Hypothalamus (tissue), 51 donors: Measurements from ENCODE around the gene HS3ST2.
A peak's percentile ranks its signal among the peaks of the same experiment; 100 is the strongest.

Experiments used
- DNase-seq, 51 donors: peaks; one replicate each; lab custom pipeline; 2025; lab: John Stamatoyannopoulos, UW

Gene HS3ST2

DNA sequence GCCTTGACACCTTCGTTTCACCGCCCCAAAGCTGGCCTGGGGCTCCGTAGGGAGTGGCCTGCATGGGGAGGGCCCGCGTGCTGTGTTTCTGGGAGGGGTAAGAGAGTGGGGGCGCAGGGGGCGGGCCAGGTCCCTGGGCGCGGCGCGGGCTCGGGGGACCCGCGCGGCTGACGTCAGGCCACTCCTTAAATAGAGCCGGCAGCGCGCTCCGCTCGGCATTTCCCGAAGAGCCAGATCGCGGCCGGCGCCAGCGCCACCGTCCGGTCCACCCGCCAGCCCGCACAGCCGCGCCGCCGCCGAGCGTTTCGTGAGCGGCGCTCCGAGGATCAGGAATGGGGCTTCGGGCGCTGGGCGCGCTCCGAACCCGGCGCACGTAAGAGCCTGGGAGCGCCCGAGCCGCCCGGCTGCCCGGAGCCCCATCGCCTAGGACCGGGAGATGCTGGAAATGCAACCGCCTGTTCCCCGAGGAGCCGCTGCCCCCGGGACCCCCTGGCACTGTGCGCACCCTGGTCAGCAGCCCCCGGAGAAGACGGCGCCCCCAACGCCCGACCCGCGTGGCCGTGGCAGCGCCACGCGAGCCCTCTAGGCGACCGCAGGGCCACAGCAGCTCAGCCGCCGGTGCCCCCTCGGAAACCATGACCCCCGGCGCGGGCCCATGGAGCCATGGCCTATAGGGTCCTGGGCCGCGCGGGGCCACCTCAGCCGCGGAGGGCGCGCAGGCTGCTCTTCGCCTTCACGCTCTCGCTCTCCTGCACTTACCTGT is at the start of gene HS3ST2:
Gene HS3ST2, plus strand, starts transcription at position 215 of the 763 bp plus-strand sequence. Its CDS starts 449 bp downstream, at position 664.
- peak in 21 of 51 donors; percentile 1 to 64 (median 26) for DNase-seq

DNA sequence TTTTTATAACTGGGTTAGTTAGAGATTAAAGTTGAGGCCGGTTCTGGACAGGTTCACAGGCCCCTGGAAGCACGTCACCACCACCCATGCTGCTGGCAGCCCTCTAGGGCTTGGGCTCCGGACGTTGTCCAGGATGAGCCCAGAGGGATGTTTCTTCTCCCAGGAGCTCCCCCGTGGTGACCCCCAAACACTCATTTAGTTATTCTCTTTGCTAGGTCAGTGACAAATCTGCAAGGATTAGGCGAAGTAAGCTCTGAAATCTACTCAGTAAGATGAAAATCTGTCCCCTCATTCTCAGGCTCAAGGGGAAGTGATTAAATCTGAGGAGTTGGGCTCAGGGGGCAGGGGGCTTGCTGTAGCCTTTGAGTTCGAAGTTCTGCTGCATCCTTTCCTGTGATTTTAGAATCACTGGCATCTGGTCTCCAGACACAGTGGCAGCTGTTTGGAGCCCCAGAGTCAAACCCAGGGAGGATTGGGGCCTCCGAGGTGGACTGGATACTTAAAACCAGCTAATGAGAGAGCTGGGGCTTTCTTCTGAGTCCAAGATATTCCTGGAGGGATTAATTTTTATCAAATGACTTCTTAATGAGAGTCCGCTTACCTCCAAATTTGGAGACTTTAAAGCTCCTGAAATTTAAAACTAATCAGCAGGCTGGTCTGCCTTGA is 49.2 kb upstream of the HS3ST2 start:
- DNase-seq, result no peak

DNA sequence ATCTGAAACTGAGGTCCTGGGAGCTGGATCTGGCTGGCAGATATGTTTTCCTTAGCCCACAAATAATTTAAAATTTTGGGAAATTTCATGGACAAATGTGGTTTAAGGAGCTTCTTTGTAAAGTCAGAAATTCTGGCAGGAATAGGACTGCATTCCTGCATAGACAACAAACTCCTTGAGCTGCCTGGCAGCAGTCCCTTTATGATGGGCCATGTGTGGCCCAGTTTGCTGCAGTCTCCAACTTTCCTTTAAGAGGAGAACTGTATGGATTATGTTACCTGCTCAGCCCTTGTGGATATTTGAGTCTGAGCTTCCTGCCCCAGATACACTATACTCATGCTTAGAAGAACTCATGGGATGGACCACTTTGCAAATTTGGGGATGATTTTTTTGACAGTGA is 48.5 kb upstream of the HS3ST2 start:
- DNase-seq, result peak in 3 of 51 donors; percentile 1 to 5 (median 2)

DNA sequence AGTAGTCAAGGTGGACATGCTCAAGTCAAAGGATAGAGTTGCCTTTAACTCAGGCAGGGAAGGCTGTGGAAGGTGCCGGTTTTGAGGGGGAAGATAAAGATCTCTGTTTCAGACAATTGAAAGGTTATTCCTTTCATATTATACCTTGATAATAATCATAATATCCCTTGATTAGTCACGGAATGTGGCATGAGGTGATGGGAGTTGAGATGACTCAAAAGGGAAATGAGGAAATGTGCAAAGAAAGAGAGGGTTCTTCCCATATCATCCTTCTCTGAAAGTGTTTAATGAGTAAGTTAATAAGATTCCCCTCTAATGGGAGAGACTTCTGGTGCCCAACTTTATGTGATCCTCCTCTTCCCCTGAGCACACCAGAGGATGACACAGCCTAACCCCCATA is 43.1 kb upstream of the HS3ST2 start:
- no peak for DNase-seq

DNA sequence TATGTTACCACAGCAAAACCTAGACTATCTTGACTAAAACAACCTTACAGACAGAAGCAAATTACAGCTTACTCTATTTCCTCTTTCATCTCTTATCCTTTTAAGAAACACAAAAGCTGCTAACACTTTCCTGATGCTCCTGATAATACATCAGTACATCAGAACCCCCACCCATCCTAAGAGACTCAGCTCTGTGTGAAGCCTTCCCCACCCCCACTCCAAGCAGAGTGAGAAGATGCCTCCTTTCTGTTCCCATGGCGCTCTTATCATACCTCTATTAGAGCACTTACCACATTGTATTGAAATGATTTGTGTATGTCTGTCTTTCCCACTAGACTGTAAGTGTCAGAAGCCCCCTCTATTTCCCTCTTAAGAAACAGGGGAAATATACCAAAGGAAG is 42.4 kb upstream of the HS3ST2 start:
- DNase-seq, result no peak

DNA sequence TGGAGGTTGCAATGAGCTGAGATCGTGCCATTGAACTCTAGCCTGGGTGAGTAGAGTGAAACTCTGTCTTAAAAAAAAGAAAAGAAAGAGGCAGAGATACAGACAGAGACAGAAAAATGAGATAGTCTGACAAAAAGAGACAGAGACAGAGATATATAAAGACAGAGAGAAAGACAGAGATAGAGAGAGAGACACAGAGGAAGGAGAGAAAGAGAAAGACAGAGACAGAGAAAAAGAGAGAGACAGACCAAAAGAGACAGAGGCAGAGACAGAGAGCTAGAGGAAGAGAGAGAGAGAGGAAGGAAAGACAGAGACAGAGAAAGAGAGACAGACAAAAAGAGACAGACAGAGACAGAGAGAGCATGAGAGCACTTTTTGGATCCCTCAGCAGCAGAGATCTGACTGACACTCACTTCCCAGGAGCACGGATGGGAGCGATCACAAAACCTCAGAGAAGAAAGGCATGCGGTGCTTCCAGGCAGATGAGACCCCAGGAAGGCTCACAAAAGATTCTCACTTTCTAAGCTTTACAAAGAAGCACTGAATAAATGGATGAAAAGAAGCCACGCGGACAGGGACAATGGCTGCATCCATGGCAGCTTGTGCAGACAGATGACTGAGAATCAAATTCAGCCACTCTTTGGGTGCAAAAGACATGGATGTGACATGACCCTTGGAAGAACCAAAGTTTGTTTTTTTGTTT is 38.6 kb upstream of the HS3ST2 start:
- DNase-seq, result no peak

DNA sequence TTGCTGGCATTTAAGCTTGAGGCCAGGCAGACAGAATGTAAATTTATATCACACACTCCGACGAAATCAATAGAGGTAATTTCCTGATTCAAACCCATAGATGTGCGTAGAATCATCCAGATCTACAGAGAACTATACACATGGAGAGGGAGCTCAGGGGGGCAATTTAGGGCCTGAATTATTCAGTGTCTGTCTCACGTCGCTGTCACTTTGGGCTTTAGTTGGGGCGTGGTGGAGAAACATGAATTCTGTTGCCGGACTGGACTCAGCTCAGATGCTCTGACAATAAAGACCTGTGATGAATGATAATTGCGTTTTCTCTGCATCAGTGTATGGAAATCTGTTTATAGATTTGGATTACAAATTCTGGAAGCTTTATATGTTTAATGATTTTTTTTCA is 32.5 kb upstream of the HS3ST2 start:
- no peak for DNase-seq

DNA sequence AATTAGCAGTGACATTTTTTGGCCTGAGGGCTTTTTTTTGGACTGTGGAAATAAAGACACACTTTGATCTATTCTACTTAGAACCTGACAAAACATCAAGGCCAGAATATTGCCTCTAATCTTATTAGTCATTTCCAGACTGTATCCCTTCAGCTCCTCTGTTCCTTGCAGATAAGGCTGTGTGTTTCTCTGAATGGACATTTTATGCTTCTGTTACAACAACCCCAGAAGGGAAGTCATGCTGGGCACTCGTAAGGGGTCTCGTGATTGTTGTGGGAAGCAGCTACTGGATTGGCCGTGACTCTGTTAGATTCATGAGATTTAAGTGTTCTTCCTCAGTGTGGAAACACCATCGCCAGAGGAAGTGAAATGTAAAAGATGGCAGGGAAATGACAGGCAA is 31.6 kb upstream of the HS3ST2 start:
- peak in 2 of 51 donors; percentile 1 to 2 for DNase-seq

DNA sequence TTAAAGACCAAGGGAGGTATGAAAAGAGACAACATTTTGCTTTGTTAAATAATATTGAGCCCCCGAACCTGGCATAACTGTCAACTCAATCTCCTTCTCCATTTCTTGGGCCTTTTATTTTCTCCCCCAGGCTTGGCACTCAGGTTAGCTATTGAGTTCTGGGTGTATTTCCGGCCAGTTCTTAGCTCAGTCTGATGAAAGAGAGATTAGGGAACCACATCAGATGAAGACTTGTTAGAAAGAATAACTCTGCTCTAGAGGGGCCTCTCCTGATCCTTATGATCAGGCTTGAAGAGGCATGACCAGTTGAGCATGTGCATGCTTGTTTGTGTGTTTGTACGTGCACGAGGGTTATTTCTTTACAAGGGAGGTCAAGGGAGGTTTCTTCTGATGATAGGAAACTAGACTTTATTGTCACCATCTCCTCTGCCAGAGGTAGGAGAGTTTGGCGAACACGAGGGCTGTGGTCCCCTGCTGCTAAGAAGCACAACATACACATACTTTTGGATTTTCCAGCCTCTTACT is 29.2 kb upstream of the HS3ST2 start:
- no peak for DNase-seq

DNA sequence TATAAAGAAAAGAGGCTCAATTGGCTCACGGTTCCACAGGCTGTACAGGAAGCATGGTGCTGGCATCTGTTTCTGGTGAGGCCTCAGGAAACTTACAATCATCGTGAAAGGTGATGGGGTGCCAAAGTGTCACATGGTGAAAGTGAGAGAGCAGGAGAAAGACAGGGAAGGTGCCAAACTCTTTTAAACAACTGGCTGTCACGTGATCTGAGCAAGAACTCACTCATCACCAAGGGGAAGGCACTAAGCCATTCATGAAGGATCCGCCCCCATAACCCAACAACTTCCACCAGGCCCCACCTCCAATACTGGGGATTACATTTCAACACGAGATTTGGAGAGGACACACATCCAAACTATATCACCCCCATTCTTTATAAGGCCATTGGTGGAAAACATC is 28.4 kb upstream of the HS3ST2 start:
- no peak for DNase-seq

DNA sequence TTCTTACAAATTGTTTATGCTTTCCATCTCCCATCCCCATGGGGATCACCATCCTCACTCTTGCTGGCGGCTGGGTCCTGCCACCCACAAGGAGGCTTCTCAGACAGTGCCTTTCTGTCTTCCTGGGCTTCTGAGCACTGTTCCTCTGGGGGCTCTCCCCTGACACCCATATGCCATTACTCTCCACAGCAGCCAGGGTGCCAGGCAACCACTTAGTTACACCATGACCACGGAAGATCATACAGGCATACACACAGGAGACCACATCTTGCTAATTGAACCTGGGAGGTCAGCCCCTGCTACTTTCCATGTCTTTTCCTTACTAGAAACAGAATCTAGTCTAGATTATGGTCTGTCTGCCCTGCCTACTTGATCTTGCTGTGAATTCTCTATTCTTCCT is 27.7 kb upstream of the HS3ST2 start:
- no peak for DNase-seq

DNA sequence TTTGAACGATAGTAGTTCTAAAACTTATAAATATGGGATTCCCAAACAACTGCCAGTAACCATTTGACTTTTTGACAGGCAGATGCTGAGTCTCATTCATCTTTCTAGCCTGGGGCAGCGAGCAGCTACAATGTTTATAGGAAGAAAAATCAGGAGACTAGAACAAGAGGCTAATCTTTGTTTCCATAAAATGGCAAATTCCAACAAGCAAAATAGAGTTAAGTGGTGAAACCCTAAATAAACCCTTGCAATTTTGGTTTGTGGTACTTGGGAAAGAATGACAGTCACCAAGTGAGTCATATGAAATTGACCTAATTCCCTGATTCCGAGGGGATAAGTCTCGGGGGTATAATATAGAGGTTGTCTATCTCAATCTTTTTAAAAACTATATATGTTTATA is 27.3 kb upstream of the HS3ST2 start:
- DNase-seq, result no peak

DNA sequence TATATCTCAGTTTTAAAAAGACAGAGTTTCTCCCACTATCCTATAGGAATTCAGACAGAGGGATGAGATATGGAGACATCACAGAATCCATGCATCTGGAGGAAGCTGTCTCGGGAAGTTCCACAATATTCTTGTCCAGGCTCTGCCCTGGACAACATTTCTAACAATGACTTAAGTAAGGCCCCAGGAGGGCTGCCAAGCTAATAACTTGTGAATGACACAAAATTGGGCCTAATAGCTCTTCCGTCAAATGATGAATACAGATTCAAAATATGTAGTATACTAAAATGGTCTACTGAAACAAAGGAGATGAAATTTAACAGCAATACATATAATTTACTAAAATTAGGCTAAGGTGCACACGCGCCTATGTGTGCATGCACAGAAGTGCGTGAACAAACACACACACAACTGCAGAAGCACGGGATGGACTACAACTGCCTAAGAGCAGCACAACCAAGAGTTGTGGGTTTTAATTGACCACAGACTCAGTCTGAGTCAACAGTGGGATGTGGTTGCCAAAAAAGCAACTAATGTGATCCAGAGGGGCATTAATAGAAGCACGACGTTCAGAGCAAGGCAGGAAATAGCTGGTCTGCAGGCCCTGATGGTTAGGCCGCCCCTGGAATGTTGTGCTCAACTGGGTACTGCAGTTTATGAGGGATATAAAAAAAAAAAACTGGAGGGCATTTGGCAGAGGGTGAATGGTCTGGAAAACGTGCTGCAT is 26.3 kb upstream of the HS3ST2 start:
- no peak for DNase-seq

DNA sequence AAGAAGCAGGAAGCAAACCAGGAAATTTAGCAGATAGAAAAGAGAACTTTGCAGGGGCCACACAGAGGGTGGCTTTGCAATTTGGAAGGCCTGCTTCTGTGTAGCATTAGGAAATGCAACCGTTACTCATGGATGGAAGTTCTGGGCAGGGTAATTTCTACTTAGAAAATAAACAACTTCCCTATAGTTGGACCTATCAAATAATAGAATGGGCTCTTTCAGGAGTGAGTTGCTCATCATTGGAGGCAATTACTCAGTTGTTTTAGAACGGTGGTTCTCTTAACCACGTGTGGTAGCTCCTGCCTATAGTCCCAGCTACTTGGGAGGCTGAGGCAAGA is 25.8 kb upstream of the HS3ST2 start:
- DNase-seq, result no peak

DNA sequence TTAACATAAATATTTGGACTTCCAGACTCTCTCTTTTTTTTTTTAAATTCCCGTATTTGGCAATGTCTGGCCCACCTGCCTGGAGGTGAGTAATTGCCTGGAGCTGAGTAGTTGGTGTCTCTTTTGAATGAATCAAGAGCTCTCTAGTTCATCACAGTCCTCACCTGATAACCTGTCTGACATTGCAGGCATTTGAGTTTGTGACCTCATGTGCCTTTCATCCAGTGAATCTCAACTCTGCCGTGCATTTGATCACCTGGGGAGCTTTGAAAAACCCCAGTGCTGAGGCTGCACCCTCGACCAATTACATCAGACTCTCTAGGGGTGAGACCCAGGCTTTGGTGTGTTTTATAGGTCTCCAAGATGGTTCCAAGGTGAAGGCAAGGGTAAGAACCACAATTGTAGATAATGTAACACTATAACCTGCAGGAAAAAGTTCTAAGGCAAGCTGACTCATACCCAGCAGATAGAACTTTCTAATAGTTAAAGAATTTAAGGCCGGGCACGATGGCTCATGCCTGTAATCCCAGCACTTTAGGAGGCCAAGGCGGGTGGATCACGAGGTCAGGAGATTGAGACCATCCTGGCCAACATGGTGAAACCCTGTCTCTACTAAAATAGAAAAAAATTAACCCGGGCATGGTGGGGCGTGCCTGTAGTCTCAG is 24.5 kb upstream of the HS3ST2 start:
- no peak for DNase-seq

DNA sequence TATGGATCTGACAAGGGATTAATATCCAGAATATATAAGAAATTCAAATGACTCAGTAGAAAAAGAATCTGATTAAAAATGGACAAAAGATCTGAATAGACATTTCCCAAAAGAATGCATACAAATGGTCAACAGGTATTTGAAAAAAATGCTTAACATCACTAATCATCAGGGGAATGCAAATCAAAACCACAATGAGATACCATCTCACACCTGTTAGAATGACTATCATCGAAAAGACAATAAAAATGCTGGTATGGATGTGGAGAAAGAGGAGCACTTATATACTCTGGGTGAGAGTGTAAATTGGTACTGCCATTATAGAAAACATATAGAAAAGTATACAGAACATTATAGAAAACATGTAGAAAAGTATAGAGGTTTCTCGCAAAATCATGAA is 16.4 kb upstream of the HS3ST2 start:
- DNase-seq, result no peak

DNA sequence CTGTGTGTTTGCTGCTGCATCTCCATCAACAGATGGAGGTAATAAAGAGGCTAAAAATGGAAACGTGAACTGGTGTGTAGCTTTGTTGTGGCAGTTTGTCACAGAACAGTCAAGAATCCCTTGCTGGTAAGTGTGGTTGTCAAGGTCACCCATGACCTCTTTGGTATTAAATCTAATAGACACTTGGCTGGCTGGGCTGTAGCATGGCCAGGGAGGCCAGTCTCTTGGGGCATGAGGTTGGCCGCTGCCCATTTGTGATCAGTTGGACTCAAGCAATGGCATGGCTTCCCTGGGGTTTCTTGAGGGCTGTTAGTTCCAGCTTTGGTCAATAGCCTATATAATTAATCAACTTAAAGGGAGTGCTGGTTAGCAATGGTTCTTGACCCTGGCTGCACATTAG is 14.8 kb upstream of the HS3ST2 start:
- DNase-seq, result no peak

DNA sequence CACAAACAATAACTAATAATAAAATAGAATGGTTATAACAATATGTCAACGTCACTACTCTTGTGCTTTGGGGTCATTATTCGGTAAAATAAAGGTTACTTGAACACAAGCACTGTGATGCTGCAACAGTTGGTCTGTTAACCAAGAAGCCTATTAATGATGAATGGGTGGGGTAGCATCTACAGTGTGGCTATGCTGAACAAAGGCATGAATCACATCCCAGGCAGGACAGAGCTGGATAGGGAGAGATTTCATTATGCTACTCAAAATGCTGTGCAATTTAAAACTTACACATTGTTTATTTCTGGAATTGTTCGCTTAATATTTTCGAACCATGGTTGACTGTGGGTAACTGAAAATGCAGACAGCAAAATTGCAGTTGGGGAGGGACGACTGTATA is 9.1 kb upstream of the HS3ST2 start:
- no peak for DNase-seq

DNA sequence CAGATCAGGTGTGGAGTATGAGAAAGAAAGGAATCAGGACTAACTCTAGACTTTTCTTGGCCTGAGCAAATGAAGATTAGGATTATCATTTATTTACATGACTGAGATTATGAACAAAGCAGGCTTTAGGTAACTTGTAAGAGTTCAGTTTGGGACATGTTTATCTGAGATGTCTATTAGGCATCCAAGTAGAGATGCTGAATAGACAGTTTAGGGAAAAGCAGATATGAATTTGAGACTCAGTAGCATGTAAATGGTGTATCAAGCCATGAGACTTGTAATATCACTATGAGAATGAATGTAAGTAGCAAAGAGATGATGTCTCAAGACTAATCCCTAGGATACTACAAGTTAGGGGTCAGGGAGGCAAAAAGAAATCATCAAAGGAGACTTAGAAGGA is 8.6 kb upstream of the HS3ST2 start:
- no peak for DNase-seq

DNA sequence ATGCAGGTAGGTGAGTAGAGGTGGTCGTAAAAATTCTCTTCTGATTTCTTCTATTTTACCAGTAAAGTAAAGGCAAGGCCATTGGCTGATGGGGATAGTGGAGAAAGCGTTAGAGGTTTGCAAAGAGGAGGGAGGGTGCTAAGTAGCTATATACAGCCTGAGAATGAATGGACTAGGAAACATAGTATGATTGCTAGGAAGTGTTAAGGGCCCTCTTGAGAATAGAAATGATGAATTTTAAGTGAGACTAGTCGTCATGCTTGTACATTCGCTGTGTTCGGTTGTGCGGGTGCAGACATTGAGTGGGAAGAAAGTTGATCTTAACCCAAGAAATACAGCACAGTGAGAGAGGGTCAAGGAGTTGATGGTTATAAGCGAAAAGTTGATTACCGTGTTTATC is 7.2 kb upstream of the HS3ST2 start:
- DNase-seq, result no peak
